Kasumi-1 (cell line): ENCODE measurements around the gene BPGM.

ENCODE experiments used
- DNase-seq, 2 experiments: peaks; one replicate each; lab custom pipeline; 2025; lab: John Stamatoyannopoulos, UW

BPGM gene

DNA sequence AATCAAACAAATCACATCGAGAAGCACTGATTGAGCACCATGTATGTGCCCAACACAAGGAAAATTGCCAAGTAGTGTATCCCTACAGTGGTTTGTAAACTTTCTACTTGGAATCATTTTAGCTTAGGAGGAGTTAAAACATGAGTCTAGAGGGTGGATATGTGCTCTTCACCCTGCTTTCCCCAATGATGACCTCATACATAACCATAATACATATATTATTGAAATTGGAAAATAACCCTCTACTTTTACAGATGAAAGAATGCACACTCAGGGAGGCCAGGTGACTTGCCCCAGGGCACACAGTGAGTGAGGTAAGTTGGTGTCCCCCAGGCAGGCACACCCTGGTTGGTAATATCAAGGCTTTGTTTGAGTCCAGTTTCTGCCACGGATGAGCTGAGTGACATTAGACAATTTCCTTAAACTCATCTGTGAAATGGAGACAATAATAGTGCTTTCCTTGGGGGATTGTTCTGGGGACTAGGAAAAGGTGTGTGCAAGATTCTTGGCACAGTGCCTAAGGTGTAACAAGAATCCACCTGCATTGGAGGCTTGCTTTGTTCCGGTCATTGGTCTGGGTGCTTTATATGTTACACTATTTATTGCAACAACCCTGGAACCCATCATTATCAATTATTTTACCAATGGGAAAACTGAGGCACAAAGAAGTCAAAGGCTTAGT lies 50.7 kb downstream of the BPGM start:
- no peak for DNase-seq

DNA sequence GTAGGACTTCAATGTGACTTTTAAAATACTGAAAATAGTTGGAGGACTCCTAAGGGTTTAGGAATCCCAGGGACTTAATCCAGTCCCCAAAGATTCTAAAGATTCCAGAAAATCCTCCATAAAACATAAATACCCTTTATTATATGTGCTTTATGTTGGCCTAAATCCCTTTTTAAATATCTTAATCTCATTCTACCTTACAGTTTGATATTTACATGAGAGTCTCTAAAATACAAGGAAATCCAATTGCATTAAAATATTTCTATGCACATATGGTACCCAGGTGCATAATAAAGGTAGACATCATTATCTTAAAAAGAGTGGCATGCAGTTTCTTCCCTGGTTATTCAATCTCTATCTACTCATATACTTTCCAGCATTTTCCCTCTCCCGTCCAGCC lies 51.8 kb downstream of the BPGM start:
- DNase-seq, result no peak

DNA sequence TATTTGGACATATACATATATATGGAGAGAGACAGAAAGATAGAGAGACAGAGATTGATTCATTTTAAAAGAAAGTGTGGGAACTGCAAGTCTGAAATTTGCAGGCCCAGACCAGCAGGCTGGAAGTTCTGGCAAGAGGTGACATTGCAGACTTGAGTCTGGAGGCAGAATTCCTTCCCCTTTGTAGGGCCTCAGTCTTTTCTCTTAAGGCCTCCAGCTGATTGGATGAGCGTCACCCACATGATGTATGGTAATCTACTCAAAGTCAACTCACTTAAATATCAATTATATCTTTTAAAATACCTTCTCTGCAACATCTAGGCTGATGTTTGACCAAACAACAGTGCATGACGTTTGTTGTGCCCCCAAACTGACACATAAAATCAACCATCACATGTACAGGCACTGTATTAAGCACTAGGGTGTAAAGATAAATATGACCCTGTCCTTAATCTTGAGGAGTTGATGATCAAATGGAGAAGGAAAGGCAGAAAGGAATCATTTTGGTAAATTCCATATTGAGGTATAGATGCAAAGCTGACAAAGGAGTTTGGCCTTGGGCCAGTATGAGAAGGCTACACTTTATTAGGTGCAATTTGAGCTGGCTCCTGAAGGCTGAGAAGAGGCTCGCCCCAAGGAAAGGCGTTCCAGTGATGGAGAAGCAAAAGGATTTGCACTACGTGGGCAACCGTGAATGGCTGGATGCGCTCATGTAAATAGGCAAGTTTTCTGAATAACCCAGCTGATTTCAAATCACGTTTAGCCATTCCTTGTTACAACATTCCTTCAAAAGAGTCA lies 52.6 kb downstream of the BPGM start:
- DNase-seq, result no peak

DNA sequence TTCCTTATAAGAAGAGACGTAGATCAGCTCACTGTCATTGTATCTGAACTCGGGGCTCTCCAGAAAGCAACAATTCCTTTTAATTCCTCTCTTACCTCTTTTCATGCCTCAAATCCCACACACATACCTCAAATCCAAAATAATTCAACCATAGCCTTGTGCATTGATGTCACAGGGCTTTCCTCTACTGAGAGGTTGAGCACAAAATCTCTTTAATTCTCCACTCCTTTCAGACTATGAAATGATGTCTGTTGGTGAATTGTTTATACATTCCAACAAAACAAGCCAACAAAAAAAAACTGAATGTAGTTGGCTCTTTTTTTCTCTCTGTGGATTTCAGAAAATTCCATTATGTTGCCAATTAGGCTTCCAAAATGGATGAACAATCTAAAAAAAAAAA lies 53.2 kb downstream of the BPGM start:
- DNase-seq, result no peak

DNA sequence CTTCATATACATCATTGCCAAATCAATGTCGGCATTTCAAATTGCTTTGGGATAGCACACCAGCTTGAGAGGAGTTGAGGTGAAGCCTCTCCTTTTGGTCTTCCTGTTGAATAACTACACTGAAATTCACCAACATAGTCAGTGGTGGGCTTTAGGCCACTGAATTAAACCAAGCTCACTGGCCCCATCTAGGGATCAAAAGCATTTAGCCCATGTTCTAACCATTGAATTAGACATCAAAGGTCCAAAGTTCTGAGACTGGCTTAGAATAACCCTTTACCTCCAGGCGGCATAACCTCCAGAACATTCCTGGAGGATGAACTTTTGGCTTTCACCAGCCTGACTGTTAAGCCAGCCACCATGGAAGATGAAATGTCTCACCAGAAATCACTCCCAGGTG lies 54.6 kb downstream of the BPGM start:
- peak; percentile 15 to 58 for DNase-seq

DNA sequence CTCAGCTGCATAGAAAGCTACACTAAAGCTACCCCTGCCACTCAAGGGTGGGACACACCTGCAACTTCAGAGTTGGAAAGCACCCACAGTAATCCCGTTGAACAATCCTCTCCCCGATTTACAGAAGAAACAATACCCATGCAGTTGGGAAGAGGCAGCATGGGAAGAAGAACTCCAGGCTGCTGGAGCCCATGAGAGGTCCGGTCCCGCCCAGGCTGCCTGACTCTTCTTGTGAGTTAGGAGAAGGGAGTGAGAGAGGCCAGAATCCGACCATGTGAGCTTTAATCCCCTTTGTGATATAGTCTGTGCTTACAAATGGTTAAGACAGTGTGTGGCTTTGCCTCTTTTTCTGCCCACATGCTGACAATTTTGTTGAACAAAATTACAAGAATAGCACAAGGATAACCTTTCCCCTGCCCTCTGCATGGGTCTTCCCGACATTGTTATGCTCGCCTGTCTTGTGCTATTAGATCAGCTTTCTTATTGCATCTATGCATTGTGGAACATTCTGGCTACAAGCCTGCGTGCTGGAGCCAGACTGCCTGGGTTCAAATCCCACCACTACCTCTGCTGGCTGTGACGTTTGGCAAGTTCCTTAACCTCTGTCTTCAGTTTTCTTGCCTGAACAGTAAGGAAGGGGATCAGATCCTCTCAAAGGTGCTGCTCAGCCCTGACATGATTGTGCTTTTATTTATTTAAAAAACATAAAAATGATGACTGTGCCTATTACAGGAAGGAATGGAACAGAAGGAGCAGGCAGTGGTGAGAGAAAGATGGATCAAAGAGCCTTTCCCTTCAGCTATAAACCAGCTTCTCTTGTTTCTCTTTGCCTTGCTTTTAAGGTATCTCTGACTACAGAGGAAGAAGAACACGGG lies 56.0 kb downstream of the BPGM start:
- DNase-seq, result no peak

DNA sequence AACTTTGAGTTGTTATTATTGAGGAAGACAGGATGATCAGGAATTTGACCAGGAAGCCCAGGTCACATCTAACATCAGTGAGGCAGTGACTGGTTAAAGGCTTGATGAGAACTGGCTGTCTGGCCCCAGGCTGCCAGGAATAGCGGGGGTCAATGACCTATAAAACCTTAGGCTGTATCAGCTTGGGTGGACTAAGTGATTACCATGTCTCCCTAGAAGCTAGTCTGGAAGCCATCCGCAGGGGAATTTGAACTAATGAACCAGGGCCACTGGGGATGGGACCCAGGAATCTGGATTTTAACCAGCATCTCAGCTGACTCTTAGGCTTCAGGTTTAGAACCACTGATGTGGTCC lies 56.6 kb downstream of the BPGM start:
- DNase-seq, result no peak

DNA sequence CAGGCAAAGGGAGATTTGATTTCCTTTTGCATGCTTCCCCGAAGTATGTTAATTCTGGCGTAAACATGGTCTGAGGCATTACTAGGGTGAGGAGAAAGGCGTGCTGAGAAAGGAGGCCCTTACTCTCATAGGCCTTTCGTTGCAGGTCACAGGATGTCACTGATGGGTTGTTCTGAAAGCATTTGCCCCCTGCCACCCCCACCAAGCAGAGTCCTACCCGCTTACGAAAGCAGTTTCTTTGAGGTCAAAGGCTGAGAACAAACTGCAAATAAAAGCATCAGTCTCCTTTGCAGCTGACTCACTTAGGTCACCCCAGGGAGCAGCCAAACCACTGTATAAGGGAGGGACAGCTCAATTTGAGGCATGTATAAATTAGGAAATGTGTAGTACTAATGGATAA lies 57.1 kb downstream of the BPGM start:
- DNase-seq, result no peak

DNA sequence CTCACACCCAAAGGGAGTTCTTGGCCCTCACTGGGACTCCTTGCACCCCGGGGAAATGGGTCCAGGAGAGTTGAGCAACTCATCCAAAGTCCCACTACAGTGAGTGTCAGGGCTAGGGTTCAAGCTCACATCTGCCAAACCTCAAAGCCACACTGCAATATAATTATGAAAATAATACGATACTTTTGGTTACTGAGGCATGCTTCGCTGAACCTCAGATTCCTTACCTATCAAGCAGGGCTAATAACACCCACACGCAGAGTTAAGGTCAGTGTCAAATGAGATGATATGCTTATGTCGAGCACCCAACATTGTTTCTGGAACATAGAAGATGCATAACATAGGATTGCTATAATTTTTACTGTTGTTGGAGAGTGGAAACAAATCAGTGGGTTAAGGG lies 58.2 kb downstream of the BPGM start:
- no peak for DNase-seq

DNA sequence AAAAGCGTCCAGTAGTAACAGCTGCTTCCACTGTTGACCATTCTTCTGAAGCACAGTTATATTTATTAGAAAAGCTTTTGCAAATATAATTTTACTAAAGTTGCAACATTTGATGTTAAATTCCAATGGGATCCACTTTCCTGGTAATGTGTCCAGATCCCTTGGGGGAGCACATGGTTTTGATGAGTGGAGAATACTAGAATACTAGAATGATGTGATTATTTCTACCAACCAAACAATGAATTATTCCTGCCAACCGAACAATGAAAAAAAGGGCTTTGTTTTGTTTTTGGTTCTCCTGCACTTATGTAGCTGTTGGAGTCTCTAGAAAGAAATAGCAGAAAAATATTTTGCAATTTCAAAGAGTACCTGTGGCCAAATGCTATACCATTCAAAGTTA lies 59.1 kb downstream of the BPGM start:
- DNase-seq, result no peak

DNA sequence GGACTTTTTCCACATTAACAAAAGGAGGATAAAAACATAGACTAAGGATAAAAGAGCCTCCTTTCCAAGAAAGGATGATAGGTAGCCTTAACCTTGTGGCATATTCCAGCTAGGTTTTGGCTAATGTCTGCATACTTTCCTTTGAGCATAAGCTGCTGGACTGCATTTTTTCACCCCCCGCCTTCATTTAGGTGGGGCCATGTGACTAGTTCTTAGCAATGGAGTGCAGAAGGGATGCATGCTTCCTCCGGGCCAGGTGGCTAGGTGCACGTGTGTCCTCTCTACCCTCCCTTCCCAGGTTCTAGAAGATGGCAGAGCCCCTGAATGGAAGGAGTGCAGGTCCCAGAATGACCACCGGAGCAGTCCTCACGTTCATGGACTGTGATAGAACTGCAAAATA lies 59.8 kb downstream of the BPGM start:
- DNase-seq, result no peak

DNA sequence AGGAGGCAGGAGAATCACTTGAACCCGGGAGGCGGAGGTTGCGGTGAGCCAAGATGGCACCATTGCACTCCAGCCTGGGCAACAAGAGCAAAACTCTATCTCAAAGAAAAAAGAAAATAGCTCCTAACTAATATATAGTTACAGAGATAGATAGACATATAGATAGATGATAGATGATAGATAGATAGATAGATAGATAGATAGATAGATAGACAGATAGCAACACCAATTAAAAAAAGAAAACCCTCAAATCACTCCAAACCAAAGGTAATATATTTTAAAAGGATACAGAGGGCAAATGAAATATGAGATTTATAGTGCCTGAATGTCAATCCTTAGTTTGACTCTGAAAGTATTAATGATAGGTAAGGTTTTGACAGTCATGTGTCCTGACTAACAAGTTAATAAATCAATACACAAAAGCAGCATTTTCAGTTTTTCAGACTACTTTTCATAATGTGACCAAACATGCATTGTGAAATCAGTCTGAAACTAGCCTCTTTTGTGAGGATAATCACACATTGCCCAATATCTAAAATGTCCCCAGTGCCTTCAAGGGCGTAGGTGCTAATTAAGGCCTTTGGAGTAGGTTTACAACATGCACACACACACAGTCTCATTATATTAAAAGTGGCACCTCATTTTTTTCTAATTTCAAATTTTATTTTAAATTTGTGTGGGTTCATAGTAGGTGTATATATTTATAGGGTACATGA lies 61.2 kb downstream of the BPGM start:
- DNase-seq, result no peak

DNA sequence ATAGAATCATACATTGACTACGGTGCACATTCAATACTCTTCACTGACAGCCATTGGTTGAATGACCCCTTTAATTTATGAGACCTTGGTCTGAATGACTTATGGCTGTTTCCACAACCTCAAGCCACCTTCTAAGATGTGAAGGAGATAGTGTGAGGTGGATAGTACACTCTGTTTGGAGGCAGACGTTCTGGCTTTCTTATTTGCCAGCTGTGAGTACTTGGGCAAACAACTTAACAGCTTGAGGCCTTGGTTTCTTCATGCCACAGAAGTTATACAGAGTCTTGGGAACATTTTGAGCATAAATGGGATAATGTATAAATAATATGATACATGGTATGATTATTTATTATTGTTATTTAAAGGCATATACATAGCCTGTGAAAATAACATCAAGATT lies 62.0 kb downstream of the BPGM start:
- DNase-seq, result no peak

DNA sequence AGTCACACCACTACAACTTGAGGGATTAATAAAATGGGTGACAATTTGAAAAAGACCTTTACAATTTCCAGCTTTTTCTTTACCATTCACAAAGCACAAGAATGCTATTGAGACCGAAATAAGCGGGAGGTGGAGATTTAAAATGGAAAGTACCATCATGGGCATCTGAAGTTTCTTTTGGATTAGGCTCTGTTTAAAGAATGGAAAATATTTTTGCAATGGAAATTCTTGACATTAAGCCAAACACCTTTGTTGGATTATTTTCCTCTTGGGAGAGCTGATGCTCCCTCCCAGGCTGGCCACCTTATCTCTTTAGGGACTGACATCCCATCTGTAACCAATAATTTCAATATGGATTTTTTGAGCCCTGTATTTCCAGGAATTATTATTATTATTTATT lies 62.5 kb downstream of the BPGM start:
- DNase-seq, result no peak

DNA sequence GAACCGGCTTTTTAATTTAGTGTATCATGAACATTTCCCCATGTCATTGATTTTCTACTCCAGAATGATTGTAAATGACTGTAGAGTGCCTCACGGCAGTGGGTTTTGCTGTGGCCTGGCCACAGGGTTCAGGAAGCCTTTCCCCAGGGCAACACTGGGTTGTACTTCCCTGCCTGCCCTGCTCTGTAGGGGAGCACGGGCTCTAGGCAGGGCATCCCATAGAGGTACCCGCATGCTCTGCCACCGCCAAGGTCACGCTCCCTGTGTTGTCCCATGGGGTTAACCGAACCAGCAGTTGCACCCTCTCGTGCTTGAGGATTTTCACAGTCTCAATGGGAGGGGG lies 63.8 kb downstream of the BPGM start:
- no peak for DNase-seq

DNA sequence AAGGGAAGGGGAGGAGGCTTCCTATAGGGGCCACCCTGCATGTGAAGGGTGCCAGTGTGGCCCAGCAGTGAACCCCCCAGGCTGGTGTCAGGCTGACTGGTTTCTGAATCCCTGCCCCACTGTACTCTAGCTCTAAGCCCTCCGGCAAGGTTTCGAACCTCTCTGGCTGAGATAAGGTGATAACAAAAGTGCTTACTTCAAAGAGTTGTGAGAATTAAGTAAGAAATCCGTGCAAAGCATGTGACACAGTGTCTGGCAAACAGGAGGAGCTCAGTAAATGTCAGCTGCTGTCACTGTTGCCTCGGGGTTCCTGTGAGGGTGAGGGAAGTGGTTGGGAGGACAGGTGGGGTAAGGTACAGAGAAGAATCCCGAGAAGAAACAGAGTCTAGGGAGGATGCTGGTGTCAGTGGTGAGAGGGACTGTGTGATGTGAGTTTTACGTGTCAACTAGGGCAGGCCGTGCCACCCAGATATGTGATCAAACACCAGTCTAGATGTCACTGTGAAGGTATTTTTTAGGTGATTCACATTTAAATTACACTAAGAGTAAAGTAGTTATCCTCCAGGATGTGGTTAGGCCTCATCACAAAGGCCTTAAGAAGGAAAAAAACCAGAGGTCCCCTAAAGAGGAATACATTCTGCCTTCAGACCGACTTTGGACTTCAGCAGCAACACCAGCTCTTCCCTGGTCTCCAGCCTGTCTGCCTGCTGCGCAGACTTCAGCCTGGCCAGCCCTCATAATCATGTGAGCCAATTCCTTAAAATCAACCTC lies 64.4 kb downstream of the BPGM start:
- no peak for DNase-seq

DNA sequence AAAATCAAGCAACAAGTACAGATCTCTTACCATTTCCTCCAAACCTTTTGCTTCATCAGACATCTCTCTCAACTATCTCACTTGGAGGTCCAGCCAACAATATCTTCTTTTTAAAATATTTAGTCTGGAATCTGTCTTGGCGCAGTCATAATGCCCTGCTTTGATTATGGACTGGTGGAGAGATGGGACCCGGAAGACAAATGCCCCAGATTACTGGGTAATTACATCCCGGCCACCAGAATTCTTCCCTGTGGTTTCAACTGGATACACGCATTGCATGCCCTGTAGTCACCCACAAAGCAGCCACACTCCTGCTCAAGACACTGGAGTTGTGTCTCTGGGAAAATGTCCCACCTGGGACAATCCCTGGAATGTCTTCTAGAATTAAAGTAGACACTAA lies 65.5 kb downstream of the BPGM start:
- no peak for DNase-seq

DNA sequence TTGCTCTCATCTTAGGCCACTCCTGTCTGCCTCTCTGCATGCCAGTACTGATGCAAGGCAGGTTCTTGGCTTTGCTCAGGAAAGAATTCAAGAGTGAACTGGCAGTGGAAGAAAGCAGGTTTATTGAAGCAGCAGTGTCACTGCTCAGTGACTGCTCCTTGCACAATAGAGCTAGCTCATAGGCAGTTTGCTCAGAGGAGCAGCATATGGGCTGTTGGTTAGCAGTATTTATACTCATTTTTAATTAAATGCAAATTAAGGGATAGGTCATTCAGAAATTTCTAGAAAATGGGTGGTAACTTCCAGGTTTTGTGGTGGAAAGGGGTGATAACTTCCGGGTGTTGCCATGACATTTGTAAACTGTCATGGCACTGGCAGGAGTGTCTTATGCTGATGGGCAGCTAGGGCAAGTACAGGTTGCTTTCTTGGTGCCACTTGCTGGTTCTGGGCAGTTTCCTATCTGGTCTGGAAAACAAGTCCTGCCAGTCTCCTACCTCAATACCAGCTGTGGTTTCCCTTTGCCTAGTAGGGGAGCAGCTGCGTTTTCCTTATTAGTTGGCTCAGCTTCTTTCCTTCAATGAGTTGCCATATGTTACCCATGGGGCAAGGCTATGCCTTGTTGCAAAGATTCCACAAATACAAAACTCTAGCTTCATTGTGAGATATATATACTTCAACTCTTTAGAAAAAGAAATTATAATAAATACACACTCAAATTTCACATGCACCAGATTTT lies 68.0 kb downstream of the BPGM start:
- DNase-seq, result no peak

DNA sequence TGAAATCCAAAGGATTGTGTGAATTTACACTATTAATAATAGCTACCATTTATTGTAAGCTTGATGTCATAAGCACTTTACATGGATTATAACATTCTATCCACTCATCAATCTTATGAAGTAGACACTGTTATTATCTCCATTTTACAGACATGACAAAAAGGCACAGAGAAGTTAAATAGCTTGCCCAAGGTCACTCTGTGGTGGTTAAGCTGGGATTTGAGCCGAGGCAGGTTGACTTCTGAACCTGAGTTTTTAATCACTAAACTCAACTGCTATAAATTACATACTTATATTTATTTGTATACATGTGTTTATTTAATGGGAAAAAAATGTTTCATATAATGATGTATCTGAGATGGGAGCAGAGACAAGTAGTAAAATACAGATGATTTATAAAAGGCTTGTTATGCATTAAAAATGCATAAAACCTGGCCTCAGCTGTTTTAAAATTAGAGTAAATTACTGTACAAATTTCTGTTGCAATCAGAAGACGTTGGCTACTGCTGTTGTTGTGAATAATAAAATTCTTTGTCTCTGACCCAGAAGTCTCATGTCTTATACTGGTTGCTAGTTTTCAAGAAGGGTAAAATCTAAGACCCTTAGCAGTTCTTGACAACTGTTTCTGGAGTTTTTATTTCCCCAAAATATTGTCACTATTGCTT lies 71.7 kb downstream of the BPGM start:
- no peak for DNase-seq
